GM18498 (cell line): ENCODE data around the gene KDM4F.

Experiments used
- ATAC-seq: cut with Tn5 transposase; IDR thresholded peaks from one replicate; pipeline ENCODE4 v1.9.1; 2021; ENCODE audit warnings: mild to moderate bottlenecking, moderate library complexity; ENCODE audit not compliant: unreplicated experiment

The KDM4F gene

GRCh38 chr11:95089620-95090542 lies 40.7 kb downstream of the KDM4F start, which contains the start of gene ENDOD1:
TSS of gene ENDOD1 (plus strand) at chr11:95089846. CDS start at chr11:95089928, 82 bp downstream.
- peak; percentile 89 for ATAC-seq

GRCh38 chr11:95091663-95092180 lies 42.5 kb downstream of the KDM4F start:
- no peak for ATAC-seq

GRCh38 chr11:95092549-95093324 lies 43.5 kb downstream of the KDM4F start:
- ATAC-seq = no peak

GRCh38 chr11:95093548-95093947 lies 44.3 kb downstream of the KDM4F start:
- no peak for ATAC-seq

GRCh38 chr11:95095858-95096587 lies 46.8 kb downstream of the KDM4F start:
- ATAC-seq = peak; percentile 84

- no peak for ATAC-seq
Observed at GRCh38 chr11:95097209-95097608, 48.0 kb downstream of the KDM4F start.

GRCh38 chr11:95098826-95099225 lies 49.6 kb downstream of the KDM4F start:
- ATAC-seq = no peak

GRCh38 chr11:95100191-95100648 lies 51.0 kb downstream of the KDM4F start:
- ATAC-seq = no peak
